ENCODE measurements around the gene PRDM5. TPM values are rescaled to one million over a fixed set of nuclear protein-coding genes. Genes with fewer than 3 reads are reported as not detected.

Gene PRDM5
- total and polyA plus RNA-seq, 10 of the 15 experiments (the other 5 are each of a cell fraction or from before 2014, with no cell fraction given) = 0.07 TPM; not detected in 9

- H4K20me1 ChIP-seq (ENCODE audit: control insufficient read depth, insufficient read depth) = no peaks in the 10 kb centered on the region
- H3K27ac ChIP-seq (ENCODE audit: control insufficient read depth, insufficient read depth) = no peak overlapping the region
- no peak overlapping the region for H3K9ac ChIP-seq (ENCODE audit: control insufficient read depth, insufficient read depth, low read length)
- ATAC-seq (no peak), FAIRE-seq (no peak), DNase-seq (ENCODE audit: low read depth, low spot score) (no peak)
- BruUV-seq (replicated peaks) = no TSS peak
- no peaks in the 10 kb centered on the region for H3K27me3 ChIP-seq (replicated peaks in 1 of 2; ENCODE audit: control insufficient read depth in 2 of 2, insufficient read depth in 2 of 2, low read length in 1 of 2)
- no peaks in the 10 kb centered on the region for H3K79me2 ChIP-seq (ENCODE audit: control insufficient read depth, insufficient read depth, low read length)
- RAD21 ChIA-PET (ENCODE audit: unreplicated experiment) = no interaction called here
- in situ Hi-C loops (cut with MboI) (no loop called here), intact Hi-C loops (cut with micrococcal nuclease; ENCODE audit: unreplicated experiment) (no loop called here)
- WGBS (ENCODE audit: insufficient coverage, insufficient replicate concordance, low lambda C conversion rate, missing lambda C conversion rate) = 73% methylated on average over 4 of the region's 4 CpGs
- SMC1A ChIA-PET (ENCODE audit: uncharacterized antibody, unreplicated experiment) = interaction anchor here (1.8 kb wide), 1 partner anchor 30 kb away, joined by 5 read pairs; no protein-coding TSS in a partner anchor
- H3K9me3 ChIP-seq (replicated peaks; ENCODE audit: control insufficient read depth, insufficient read depth, low read length) = no peaks in the 10 kb centered on the region
- no peak overlapping the region for H3K4me3 ChIP-seq
- no peaks in the 10 kb centered on the region for H3K4me1 ChIP-seq (ENCODE audit: control insufficient read depth, insufficient read depth, low read length)
- H2AFZ ChIP-seq (ENCODE audit: control insufficient read depth, low read depth, low read length) = no peak overlapping the region
- H3K4me2 ChIP-seq (ENCODE audit: control insufficient read depth, insufficient read depth) = no peak overlapping the region
- POLR2A ChIA-PET = no interaction called here
- no peaks in the 10 kb centered on the region for H3K36me3 ChIP-seq (ENCODE audit: control insufficient read depth in 2 of 2, insufficient read depth in 2 of 2, low read length in 1 of 2)
- CTCF ChIA-PET = interaction anchor here (1.0 to 1.3 kb wide), 2 partner anchors 13 to 158 kb away, joined by 3 to 4 read pairs; no protein-coding TSS in a partner anchor
- no peak for TF ChIP-seq RBBP5 (conservative IDR thresholded peaks at IDR 0.05)
- TF ChIP-seq SMC3 (IDR thresholded peaks at IDR 0.05; ENCODE audit: borderline replicate concordance, low read length) = no peak
- TF ChIP-seq SMARCA5 (IDR thresholded peaks at IDR 0.05) = no peak
- TF ChIP-seq REST (IDR thresholded peaks at IDR 0.05; ENCODE audit: low read depth, low read length) = no peak
- TF ChIP-seq RUNX3 (IDR thresholded peaks at IDR 0.05; ENCODE audit: low read length) = no peak
- no peak for TF ChIP-seq BCL11A (IDR thresholded peaks at IDR 0.05; ENCODE audit: low read depth, low read length)
- no peak for TF ChIP-seq PAX8 (IDR thresholded peaks at IDR 0.05)
- TF ChIP-seq HCFC1 (IDR thresholded peaks at IDR 0.05; ENCODE audit: low read length) = no peak
- no peak for TF ChIP-seq RAD51 (IDR thresholded peaks at IDR 0.05)
- TF ChIP-seq ELK1 (IDR thresholded peaks at IDR 0.05; ENCODE audit: low read depth, low read length) = no peak
- TF ChIP-seq NBN (IDR thresholded peaks at IDR 0.05) = no peak
- no peak for TF ChIP-seq CREM (IDR thresholded peaks at IDR 0.05; ENCODE audit: low read depth)
Observed at GRCh38 chr4:120874792-120875774, 47.4 kb downstream of the PRDM5 start.
